Cerebellar cortex (tissue), 1 donor: ENCODE results near the gene CTSK.
"Not testable (repeated sequence)": the region's sequence is repeated elsewhere in the genome, so short reads cannot be mapped to it uniquely, and the experiment has no call there.

ENCODE experiments used
- DNase-seq: peaks from one replicate; pipeline ENCODE4 v3.0.0-alpha.2; 2015; ENCODE audit warnings: low spot score

Gene CTSK

DNA sequence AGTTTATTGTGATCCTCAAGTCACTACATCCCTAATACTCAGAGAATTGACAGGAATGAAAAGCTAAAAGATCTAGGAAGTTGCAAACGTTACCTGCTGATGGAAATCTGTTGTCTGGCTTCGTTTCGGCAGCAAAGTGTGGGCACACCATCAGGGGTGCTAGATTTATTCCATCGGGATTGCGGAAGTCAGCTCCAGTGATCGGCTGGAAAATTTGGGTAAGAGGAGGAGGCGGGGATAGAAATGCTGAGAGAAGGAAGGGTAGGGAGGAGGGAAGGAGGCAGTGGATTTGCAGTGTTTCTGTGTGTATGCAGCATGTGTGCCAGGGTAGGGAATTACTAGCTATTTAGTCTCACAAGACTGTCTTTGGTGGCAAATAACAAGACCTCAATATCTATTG lies at the start of gene CTSK:
TSS of gene CTSK (minus strand) at position 140 of the 400 bp plus-strand sequence. CDS start 1,455 bp downstream, outside the sequence.
- peak; percentile 32 for DNase-seq

DNA sequence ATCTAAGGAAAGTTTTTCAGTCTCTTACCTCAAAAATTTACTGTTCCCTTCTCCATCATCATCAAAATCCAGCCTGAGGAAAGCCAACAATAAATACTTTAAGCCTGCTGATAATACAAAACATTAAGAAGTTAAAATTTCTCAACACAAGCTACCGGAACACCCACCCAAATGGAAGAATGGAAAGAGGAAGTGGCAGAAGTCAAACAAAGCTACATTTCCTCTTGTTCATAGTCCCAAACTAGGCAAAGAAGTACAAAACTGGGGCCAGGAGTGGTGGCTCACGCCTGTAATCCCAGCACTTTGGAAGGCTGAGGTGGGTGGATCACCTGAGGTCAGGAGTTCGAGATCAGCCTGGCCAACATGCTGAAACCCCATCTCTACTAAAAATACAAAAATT lies 44.7 kb upstream of the CTSK start:
- DNase-seq: not testable (repeated sequence)

DNA sequence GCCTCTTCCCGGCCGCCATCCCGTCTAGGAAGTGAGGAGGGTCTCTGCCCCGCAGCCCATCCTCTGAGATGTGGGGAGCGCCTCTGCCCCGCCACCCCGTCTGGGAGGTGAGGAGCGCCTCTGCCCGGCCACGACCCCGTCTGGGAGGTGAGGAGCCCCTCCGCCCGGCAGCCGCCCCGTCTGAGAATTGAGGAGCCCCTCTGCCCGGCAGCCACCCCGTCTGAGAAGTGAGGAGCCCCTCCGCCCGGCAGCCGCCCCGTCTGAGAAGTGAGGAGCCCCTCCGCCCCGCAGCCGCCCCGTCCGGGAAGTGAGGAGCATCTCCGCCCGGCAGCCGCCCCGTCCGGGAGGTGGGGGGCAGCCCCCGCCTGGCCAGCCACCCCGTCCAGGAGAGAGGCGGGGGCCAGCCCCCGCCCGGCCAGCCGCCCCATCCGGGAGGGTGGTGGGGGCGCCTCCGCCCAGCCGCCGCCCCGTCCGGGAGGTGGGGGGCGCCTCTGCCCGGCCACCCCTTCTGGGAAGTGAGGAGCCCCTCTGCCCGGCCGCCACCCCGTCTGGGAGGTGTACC lies 42.8 kb upstream of the CTSK start:
- not testable (repeated sequence) for DNase-seq

DNA sequence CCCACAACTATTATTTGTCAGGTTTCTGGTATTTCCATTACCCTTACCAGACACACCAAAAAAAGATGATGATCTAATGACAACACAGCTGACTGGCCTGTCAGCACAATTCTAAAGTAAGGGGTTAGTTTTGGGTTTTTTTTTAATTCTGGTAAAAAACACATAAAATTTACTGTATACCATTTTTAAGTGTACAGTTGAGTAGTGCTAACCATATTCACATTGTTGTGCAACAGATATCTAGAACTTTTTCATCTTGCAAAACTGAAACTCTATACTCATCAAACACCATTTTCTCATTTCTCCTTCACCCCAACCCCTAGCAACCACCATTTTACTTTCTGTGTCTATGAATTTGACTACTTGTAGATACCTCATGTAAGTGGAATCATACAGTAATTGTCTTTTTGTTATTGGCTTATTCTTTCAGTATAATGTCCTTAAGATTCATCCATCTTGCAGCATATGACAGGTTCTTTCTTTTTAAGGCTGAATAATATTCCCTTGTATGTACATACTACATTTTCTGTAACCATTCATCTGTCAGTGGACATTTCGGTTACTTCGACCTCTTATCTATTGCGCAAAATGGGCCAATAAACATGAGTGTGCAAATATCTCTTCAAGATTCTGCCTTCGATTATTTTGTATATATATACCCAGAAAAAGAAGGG lies 38.5 kb upstream of the CTSK start:
- DNase-seq: no peak

DNA sequence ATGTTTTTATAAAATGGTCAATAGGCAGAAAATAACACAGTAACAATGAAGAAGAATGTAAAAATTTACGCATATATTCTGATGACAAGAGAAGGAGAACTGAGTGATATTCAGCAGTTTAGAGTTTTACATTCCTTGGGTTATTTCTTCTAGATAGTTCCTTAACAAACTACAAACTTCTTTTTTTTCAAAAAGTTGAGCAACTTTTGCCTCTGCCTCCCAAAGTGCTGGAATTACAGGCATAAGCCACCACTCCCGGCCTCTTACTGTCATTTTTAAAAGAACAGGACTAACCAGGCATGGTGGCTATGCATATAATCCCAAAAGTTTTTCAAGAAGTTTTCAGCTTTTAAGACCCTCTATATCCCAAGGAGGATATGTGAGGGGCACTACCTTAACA lies 35.4 kb upstream of the CTSK start:
- no peak for DNase-seq

DNA sequence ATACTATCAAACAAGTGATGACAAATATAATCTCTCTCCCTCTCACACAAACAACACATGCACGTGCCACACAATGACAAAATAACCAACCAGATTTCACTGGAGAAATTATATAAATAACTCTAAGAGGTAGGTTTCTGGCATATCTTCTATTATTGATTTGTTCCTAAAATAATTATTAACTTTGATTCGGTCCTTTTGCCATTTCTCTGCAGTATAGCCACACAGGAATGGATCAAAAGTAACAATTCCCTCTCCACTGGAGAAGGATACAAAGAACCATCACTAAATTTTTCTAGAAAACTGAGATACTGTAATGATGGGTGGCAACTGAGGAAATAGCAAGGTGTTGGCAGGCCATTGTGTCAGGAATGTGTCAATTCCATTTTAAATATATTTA lies 34.9 kb upstream of the CTSK start:
- DNase-seq: no peak

DNA sequence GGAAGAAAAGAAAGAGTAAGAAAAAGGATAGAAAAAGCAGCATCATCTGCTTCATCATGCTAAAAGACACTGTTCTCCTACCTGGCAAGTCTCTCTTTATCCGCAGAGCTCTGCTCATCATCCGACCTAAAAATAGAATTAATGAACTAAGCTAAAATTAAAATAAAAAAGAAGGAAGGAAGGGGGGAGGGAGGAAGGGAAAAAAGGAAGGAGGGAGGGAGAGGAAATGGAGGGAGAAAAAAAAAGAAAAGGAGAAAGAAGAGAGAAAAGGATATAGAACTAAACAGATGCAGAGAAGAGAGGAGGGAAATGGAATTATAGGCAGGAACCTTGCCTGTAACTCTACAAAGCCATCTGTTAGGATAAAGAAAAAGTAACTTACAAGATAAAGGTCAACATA lies 34.3 kb upstream of the CTSK start:
- DNase-seq: no peak

DNA sequence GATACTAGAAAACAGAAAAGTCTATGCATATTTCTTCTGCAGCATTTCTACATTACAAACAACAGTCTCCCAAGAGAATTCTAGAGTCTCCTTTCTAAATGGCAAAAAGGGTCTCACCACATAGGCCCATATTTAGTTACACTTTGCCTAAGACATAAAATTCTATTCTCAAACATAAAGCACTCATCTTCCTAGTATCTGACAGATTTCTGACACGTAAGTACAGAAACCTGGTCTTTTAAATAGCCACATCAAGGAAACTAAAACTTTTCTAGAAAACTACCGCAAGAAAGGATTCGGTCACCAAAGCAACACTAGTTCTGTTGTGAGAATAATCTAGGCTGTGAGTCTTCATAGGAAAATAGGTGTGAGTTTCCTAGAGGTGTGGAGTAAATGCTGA lies 33.6 kb upstream of the CTSK start:
- DNase-seq: no peak

DNA sequence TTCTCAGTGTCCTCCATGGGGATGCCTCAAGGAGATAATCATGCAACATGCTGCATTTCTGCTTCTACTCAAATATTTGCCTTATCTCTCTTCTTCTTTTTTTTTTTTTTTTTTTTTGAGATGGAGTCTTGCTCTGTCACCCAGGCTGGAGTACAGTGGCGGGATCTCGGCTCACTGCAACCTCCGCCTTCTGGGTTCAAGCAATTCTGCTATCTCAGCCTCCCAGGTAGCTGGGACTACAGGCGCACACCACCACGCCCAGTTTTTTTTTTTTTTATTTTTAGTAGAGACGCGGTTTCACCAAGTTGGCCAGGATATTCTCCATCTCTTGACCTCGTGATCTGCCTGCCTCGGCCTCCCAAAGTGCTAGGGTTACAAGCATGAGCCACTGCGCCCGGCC lies 32.8 kb upstream of the CTSK start:
- not testable (repeated sequence) for DNase-seq

DNA sequence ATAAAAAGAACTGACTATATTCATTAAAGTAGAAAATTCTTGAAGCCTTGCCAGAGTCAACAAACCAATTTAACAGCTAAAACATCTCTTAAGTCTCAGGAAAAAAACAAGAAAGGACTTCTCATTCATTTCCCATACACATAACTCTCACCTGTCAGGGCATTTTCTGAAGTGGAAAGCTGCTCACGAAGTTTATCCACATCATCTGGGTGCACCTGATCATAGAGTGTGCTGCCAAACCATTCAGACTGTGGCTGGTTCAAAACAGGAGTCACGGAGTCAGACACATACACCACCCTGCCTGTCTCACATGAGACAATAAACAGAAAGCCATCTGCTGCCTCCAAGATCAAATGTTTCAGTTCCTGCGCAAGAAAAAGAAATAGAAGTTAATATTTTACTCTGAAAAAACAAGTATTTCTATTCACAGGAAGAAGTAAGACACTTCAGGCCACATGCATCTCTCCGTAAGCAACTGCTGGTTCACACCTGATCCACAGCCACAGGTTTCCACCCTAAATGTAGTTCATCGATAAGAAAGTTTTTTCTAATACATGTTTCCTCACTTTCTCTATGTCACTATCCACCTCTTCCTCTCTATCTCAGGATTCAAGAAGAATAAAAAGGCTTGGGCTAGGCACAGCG lies 28.2 kb upstream of the CTSK start:
- no peak for DNase-seq

DNA sequence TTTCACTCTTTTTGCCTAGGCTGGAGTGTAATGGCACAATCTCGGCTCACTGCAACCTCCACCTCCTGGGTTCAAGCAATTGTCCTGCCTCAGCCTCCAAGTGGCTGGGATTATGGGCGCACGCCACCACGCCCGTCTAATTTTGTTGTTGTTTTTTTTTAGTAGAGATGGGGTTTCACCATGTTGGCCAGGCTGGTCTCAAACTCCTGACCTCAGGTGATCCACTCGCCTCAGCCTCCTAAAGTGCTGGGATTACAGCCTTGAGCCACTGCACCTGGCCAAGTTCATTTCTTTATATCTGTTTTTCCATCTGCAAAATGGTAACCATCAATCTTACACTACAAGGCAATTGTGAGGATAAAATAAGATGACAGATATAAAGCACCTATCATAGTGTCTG lies 25.9 kb upstream of the CTSK start:
- not testable (repeated sequence) for DNase-seq

DNA sequence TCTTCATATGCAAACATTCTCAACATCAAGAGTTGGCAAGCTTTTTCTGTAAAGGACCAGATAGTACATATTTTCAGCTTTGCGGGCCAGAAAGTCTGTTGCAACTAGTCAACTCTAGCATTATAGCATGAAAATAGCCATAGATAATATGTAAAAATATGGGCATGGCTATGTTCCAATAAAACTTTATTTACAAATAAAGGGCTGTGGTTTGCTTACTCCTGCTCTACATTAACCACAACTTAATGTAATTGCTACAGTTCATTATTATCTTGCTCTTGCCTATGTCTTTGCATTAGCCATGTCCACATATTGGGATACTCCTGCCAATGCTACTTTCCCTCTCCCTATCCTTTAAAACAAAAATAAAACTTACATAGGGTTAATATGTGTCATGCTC lies 24.5 kb upstream of the CTSK start:
- DNase-seq: no peak

DNA sequence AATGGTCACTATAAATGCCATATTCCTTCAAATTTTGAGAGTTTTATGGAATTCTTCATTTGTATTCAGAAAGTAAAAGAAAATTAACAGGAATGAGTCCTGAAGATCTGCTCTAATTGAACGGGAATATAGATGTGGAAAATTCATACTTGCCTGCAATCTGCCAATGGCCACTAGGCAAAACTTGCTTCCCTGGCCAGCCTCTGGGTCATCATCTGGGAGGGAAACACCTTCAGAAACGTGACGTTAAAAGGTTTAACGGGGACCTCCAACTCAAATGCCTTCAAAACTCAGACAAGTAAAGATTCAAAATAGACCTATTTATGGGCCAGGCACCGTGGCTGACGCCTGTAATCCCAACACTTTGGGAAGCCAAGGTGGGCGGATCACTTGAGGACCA lies 21.7 kb upstream of the CTSK start:
- DNase-seq: no peak

DNA sequence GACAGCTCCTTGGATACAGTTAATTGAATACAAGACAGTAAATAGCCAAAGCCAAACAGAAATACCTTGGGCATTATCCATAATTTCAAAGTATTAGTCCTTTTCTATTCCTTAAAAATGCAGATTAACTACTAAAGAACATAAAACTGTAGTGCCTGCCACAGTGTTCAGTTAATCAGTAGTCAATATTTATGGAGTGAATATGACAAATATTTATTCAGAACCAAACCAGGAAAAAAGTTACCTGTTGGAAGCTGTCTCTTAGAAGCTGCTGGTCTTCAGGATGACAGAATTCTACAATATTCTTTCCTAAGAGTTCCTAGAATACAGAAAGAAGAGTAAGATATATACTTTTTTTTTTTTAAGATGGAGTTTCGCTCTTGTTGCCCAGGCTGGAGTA lies 18.2 kb upstream of the CTSK start:
- no peak for DNase-seq

DNA sequence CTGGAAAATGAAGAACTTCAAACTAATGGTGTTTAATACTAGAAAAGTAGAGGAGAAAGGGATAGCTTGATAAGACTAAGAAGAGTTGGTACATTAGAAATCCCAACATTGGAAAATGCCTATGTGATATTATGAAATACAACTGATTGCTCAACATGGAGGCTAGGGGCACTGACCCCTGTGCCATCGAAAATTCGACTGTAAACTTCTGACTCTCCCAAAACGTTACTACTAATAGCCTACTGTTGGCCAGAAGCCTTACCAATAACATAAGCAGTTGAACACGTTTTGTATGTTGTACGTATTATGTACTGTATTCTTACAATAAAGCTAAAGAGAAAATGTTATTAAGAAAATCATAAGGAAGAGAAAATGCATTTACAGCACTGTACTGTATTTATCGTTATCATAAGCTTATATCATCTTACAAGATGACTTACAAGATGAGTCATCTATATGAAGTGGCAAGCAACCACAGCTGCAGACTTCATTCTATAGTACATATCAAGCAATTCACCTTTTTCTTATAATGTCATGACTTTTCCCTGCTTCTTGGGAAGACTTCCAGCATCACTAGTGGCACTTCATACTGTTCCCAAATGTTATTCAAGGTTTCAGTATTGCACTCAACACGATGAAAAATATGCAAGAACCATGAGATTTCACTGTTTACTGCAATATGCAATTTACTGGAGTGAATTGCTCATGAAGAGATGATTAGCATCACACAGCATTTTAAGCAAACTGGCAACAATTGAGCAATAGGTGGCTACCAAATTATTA lies 12.9 kb upstream of the CTSK start:
- no peak for DNase-seq

DNA sequence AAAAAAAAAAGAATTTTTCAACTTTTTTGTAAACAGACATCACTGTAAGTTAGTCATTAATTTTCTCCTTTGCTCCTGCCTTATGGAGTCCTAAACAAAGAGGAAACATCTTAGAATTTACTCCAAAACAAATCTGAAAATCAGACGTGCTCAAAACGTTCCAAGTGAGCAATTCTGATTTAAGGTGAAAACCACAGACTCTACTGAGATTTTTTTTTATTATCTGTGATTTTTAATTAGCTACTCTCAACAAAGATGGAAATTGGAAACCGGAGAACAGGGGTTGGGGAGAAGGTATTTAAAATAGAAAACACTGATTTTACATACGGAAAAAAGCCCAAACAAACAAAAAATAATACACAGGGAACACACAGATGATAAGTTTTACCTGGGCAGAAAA lies 7.8 kb upstream of the CTSK start:
- DNase-seq: no peak

DNA sequence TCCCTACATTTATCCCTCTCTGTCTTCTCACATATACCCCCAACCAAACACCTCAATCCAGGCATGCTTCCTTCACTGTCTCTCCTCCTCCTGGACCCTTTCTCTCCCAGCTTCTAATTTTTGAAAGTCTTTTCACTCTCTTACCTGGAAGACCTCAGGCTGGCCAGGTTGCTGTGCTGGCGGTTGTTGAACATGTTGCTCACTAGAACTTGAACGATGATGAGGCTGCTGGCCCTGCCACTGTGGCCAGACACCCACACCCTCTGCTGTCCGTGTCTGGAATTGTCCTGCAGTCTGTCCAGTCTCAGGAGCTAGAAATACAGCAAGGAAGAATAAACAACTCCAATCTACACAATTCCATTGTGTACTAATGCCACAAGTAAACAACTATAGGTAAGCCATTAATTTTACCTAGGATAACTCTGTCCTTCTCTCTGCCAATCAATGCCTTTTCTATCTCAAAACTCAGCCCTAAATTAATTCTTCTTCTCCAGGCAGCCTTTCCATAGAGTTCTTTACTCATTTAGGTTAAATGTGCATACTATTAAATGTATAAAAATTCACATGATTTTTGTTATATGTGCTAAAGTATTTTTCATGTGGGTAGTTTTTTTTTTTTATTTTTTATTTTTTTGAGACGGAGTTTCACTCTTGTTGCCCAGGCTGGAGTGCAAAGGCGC lies 5.1 kb upstream of the CTSK start:
- peak; percentile 49 for DNase-seq

DNA sequence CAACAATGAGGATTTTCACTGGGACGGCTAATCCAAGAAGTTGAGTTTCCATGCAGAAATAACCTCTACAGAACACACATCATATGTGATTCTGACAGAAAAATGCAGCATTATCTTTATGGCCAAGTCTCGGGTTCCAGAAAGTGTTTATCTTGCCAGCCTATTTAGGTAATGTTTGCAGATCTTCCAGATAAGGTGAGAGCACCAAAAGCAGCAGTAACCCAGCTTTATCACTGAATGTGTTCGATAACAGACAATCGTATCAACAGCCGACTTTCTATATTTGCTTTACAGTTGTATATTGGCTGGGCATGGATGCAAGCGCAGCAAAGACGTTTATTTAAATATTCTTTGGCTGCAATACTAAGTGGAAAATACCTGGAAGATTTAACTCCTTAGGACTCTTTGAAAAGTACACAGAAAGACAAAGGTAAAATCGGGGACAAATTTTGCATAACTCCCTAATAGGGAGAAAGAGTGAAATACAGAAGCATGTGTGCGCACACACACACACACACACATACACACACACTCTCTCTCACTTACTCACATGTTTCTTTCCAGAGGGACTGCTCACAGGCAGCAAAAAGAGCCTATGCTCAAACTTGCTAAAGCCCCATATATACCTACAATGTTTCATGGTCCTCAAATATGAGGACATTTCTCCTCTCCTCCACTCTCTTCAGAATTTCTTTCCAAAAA lies 3.0 kb upstream of the CTSK start:
- no peak for DNase-seq

DNA sequence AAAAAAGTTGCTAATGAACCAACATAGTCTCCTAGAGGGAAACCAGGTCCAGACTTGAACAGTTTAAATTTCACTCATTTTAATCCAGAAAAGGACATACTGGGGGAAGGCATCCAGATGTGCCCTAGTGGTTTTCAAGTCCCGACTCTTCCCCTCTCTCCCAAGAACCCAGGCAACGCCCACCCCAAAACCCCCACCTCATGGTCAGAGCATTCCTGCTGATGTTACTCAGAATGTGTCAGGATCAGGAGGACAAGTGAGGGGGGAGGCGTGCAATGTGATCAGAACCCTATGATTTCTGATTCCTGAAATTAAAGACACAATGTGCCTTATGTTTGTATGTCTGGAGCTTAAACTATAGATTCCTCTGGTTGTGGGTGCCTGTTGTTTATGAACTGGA lies 1.6 kb upstream of the CTSK start:
- DNase-seq: no peak

DNA sequence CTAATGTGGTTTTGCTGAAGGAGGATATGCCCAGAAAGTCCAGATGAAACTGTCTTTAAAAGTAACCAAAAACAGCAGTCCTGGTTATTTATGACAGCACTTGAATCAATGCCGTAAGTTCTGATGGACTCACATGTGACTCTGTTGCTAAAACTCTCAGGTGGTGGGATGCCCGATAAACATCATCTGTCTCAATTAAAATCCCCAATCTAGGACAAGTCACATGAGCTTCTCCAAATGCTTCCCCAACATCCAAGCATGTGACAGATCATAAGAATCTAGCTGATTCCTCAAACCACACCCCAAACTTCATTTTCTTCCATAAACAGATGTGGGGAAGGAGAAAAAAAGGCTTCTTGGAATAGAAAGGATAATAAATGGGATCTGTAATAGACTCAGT lies 786 bp upstream of the CTSK start:
- no peak for DNase-seq

DNA sequence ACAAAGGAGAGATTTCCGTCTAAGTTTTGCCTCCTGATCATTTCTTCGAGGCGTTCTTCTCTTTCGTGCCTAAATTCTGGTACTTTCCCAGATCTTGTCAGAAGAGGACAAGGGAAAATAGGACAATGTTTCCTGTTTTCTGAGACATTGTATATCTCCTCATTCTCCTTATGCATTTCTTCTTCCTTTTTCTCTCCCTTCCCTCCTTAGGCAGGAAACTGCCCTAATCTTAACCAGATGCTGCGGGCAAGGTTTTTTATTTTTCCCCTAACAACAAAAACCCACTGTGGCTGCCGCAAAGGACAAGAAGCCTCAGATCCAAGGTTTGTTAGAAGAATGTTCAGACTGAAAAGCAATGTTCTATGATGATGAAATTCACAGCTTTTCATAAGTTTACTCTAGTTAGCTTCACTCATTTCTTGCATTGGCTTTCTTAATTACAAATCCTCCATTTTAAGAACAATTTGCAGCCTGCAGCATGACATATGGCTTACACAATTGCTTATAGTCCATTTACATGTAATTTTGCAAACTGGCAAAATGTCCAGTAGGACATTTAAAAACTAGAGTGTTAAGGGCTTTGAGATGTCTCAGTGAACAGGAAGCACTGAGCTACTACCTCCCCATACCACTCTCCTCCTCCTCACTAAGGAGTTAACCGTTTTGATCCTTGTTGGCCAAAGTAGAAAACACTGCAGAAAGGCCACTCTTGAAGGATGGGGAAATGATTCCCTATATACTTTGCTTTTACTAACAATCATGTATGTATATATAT lies 624 bp downstream of the CTSK start:
- no peak for DNase-seq
